MG63 (cell line): ENCODE data around the gene GRIA4. TPM values are rescaled to one million over a fixed set of nuclear protein-coding genes. Genes with fewer than 3 reads are reported as not detected.

Source experiments
- DNase-seq: peaks from one replicate; pipeline ENCODE4 v3.0.0-alpha.2; 2020
- H3K27me3 ChIP-seq: fragments of 250-450 bp; sonication (Bioruptor Pico); 2 replicates; pipeline ENCODE4 v1.5.1; 2020; ENCODE audit warnings: mild to moderate bottlenecking, moderate library complexity
- H3K36me3 ChIP-seq: fragments of 250-450 bp; sonication (Bioruptor Pico); 2 replicates; pipeline ENCODE4 v1.5.1; 2020; ENCODE audit warnings: mild to moderate bottlenecking, moderate library complexity
- H3K4me3 ChIP-seq: fragments of 250-450 bp; sonication (Bioruptor Pico); 2 replicates; pipeline ENCODE4 v1.5.1; 2020; ENCODE audit warnings: mild to moderate bottlenecking, moderate library complexity
- H3K9me3 ChIP-seq: fragments of 250-450 bp; sonication (Bioruptor Pico); 2 replicates; pipeline ENCODE4 v1.5.1; 2020; ENCODE audit warnings: mild to moderate bottlenecking, moderate library complexity
- total RNA-seq: library from RNA; depleted of rRNA; stranded (reverse); fragments of >200 nt; shearing (Covaris generic); gene quantifications from 2 replicates; pipeline ENCODE4 v1.2.3, GENCODE V29; 2014; ENCODE audit warnings: low replicate concordance

Gene GRIA4
- total RNA-seq, 1 experiment from 2014 or later = not detected

DNA sequence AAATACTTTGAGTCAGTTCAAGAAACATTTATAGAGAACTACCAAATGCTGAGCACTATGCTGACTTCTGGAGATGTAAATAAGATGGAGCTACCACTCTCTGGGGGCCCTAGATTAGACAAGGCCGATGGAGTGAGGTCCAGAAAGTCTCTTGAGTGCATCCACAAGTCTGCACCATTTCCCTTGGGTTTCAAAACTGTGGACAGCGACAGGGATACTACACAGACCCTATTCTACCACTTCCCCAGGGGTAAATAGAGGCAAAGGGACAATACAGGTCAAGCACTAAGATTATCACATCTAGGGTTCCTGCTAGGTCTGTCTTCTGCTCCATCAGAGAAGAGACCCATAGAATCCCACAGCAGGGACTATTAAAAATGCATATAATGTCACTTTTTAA is 183.2 kb downstream of the GRIA4 start:
- Histone ChIP-seq H3K9me3 (no peaks in the 10 kb centered on the region), H3K27me3 (no peaks in the 10 kb centered on the region), H3K36me3 (no peaks in the 10 kb centered on the region), H3K4me3 (no peak overlapping the region)
- no peak for DNase-seq

- Histone ChIP-seq H3K36me3 (no peaks in the 10 kb centered on the region), H3K4me3 (no peak overlapping the region), H3K9me3 (no peaks in the 10 kb centered on the region), H3K27me3 (no peaks in the 10 kb centered on the region)
- no peak for DNase-seq
These were observed 189.4 kb downstream of the GRIA4 start for GRCh38 chr11:105799263-105799662.

DNA sequence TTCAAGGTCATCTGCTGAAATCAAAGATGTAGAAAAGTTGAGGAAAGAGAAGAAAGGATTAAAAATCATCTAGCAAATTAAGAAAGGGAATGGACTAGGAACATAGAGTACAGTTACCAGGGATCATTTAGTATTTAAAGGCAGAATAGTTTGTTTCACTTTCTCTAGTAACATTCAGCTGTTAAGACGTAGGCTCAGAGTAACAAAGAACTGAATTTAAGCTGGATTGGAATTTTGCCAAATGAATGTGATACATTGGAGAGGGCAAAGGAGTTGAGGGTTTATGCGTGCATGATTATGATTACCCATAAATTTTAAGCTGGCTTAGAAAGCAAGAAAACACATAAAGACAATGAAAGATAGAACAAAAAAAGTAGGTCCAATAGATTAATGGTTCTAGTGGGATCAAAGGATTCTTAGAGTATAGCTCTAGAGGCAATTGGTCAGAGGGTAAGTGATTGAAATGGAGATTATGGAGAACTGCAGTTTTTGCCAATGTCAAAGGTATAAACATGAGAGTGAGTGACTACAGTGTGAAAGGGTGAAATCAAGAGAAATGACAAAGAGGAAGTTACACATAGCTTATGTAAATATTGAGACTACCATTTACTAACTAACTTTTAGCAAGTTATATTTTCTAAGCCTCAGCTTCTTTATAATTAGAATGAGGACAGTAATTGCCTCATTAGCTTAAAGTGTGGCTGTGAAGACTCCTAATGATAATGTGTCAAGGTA is 190.0 kb downstream of the GRIA4 start:
- H3K9me3 ChIP-seq = no peaks in the 10 kb centered on the region
- no peaks in the 10 kb centered on the region for H3K27me3 ChIP-seq
- DNase-seq = no peak
- no peak overlapping the region for H3K4me3 ChIP-seq
- no peaks in the 10 kb centered on the region for H3K36me3 ChIP-seq

GRCh38 chr11:105802390-105802789 is 192.5 kb downstream of the GRIA4 start:
- Histone ChIP-seq H3K27me3 (no peaks in the 10 kb centered on the region), H3K36me3 (no peaks in the 10 kb centered on the region), H3K9me3 (no peaks in the 10 kb centered on the region), H3K4me3 (no peak overlapping the region)
- DNase-seq = no peak

DNA sequence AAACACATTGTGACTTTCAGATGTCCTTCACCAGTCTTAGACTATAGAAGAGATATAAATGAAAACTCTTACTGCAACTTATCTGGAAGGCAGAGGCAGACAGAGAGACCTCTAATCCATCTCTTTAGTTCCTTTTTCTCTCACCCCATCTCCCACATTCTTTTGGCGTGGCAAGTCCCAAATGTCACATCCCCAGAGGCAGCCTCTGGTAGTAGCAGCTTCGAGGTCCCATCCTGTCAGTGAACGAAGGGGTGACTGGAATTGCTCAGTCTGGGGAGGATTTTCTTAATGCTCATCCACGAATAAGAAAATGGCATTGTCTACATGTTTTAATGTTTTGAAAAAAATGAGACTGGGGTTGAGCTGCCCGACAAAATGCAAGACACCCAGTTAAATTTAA is 201.4 kb downstream of the GRIA4 start:
- no peaks in the 10 kb centered on the region for H3K36me3 ChIP-seq
- no peaks in the 10 kb centered on the region for H3K9me3 ChIP-seq
- no peaks in the 10 kb centered on the region for H3K27me3 ChIP-seq
- no peak for DNase-seq
- no peak overlapping the region for H3K4me3 ChIP-seq

- H3K36me3 ChIP-seq = no peaks in the 10 kb centered on the region
- no peak for DNase-seq
These were observed 211.5 kb downstream of the GRIA4 start for GRCh38 chr11:105821372-105821771.

GRCh38 chr11:105821781-105822180 is 211.9 kb downstream of the GRIA4 start:
- Histone ChIP-seq H3K4me3 (no peak overlapping the region), H3K27me3 (no peaks in the 10 kb centered on the region), H3K9me3 (no peaks in the 10 kb centered on the region), H3K36me3 (no peaks in the 10 kb centered on the region)
- DNase-seq = no peak

More at GRCh38 chr11:105821372-105821771, 211.5 kb downstream of the GRIA4 start:
- Histone ChIP-seq H3K27me3 (no peaks in the 10 kb centered on the region), H3K4me3 (no peak overlapping the region), H3K9me3 (no peaks in the 10 kb centered on the region)

DNA sequence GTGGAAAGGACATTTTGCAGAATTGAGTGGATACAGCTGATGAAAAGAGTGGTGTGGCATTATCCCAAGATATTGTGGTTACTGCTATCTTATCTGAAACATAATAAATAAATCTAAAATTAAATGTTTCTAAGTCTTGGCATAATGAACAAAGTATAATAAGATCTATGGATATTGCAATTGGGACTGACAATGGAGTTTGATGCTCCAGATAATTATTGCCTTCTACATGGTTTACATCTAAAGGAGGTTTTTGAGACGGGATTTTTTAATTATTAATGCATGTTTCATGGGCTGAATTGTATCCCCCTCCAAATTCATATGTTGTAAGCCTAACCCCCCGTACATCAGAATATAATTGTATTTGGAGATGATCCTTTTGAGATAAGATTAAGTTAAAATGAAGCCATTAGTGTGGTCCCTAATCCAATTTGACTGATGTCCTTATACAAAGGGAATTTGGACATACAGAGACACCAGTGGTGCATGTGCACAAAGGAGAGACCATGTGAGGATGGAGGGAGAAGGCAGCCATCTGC is 213.7 kb downstream of the GRIA4 start:
- H3K9me3 ChIP-seq = no peaks in the 10 kb centered on the region
- DNase-seq = no peak
- no peaks in the 10 kb centered on the region for H3K36me3 ChIP-seq
- no peaks in the 10 kb centered on the region for H3K27me3 ChIP-seq
- H3K4me3 ChIP-seq = no peak overlapping the region

GRCh38 chr11:105824457-105825013 is 214.7 kb downstream of the GRIA4 start:
- Histone ChIP-seq H3K9me3 (no peaks in the 10 kb centered on the region), H3K27me3 (no peaks in the 10 kb centered on the region), H3K4me3 (no peak overlapping the region), H3K36me3 (no peaks in the 10 kb centered on the region)
- no peak for DNase-seq

DNA sequence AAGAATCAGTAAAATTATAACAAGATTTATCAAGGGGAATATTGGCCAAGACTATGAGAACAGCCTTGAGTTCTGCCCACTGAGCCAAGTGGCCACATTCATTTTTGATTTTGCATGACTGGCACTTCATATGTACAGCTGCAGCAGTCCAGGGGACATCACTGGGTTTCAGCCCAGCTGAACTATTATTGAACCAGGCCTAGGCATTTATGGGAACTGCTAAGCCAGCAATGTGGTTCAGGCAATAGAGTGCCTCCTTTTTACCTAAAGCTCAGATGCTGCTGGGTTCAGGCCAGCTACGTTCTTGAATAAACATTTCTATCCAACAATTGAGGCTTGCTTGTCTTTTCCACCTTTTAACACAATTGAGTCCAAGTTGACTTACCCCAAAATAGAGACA is 215.3 kb downstream of the GRIA4 start:
- no peaks in the 10 kb centered on the region for H3K9me3 ChIP-seq
- no peaks in the 10 kb centered on the region for H3K36me3 ChIP-seq
- H3K27me3 ChIP-seq = no peaks in the 10 kb centered on the region
- H3K4me3 ChIP-seq = no peak overlapping the region
- no peak for DNase-seq

DNA sequence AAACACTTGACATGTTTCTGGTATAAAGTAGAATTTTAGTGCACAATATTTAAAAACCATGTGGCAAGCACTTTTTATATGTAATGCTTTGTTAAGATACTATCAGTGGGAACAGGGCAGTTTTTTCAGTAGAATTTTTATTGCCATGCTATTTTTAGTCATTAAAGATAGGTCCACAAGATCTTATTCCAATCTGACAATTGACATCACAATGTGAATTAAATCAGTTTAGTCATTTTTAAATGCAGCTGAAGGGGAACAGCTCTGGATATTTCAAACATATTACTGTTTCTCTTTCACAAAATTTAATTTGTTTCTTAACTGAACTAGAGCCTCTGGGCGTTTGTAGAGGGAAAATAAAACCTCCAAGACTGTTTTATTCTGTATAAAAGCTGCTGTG is 218.0 kb downstream of the GRIA4 start:
- no peaks in the 10 kb centered on the region for H3K27me3 ChIP-seq
- no peaks in the 10 kb centered on the region for H3K9me3 ChIP-seq
- no peak for DNase-seq
- no peaks in the 10 kb centered on the region for H3K36me3 ChIP-seq
- H3K4me3 ChIP-seq = no peak overlapping the region

- no peak for DNase-seq
- Histone ChIP-seq H3K27me3 (no peaks in the 10 kb centered on the region; the same call in 1 of the 2 replicates), H3K36me3 (no peaks in the 10 kb centered on the region), H3K4me3 (no peak overlapping the region), H3K9me3 (no peaks in the 10 kb centered on the region)
These were observed 219.2 kb downstream of the GRIA4 start for GRCh38 chr11:105829084-105829483.

GRCh38 chr11:105834461-105834860 is 224.6 kb downstream of the GRIA4 start:
- no peak for DNase-seq

DNA sequence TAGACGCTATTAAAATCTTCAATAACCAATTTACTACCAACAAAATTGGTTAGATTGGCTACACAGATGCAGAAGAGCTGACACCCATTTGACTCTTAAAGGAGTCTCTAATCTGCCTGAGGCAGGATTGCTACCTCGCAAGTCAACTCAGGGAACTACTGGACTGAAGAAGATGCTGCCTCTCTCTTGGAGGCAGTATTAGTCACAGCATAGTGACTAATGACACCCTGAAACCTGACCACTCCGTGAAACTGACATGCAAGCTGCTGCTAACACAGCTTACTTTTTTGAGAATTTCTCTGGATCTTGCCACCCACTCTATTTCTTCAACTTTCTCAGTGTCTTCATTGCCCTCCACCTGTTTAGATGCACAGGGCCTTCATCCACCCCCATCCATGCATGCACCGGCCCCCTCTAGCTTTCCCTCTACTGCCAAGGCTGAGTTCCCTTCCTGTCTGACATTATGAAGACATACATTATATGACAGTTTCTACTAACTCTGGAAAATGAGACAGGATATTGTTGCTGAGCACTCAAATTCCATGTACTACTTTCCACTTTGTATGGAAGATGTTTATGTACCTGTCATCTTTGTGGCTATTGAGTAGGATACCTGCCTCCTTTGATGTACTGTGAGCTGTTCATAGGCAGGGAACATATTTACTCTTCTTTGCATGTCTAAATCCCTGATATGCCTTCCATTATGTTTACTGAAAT is 229.0 kb downstream of the GRIA4 start:
- Histone ChIP-seq H3K4me3 (no peak overlapping the region), H3K9me3 (no peaks in the 10 kb centered on the region), H3K36me3 (no peaks in the 10 kb centered on the region), H3K27me3 (no peaks in the 10 kb centered on the region)
- peak; percentile 1 for DNase-seq

More at GRCh38 chr11:105834461-105834860, 224.6 kb downstream of the GRIA4 start:
- no peaks in the 10 kb centered on the region for H3K9me3 ChIP-seq
- H3K27me3 ChIP-seq = no peaks in the 10 kb centered on the region; the same call in 1 of the 2 replicates
- H3K36me3 ChIP-seq = no peaks in the 10 kb centered on the region
- H3K4me3 ChIP-seq = no peak overlapping the region

DNA sequence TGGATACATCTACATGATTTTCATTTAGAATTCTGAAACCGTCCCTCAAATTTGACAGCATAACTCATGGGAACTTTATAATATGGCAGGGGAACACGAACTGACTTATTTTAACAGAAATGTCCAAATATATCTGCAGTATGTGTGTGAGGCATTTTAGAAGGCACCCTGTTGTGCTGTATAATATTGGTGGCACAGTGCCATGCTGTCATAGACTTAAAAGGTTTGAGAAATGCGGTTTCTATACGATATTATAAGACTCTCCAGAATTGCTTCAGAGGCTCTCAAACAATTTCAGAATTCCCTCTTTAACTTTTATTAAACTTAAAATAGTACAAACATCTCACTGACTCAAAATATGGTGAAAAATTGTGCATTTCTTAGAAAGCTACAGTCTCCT is 230.5 kb downstream of the GRIA4 start:
- H3K36me3 ChIP-seq = no peaks in the 10 kb centered on the region
- no peaks in the 10 kb centered on the region for H3K27me3 ChIP-seq
- H3K9me3 ChIP-seq = no peaks in the 10 kb centered on the region
- H3K4me3 ChIP-seq = no peak overlapping the region
- DNase-seq = no peak

DNA sequence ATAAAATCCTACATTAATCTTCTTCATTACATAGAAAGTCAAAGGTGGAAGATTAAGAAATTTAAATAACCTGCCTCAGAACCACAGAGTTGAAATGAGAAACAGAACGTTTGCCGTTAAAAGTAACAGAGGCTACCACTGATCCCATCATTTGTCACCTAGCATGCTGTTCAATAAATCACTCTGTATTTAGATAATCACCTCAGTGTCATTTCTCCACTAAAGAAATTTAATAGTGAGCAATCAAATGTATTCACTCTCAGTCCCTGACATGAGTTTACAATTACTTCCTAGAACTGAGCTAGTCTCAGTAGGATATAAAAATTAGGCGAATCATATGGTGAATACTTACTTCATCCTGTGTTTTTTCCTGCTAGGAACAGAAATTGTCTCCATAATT is 242.5 kb downstream of the GRIA4 start:
- Histone ChIP-seq H3K27me3 (no peaks in the 10 kb centered on the region), H3K9me3 (no peaks in the 10 kb centered on the region), H3K4me3 (no peak overlapping the region), H3K36me3 (no peaks in the 10 kb centered on the region)
- no peak for DNase-seq

DNA sequence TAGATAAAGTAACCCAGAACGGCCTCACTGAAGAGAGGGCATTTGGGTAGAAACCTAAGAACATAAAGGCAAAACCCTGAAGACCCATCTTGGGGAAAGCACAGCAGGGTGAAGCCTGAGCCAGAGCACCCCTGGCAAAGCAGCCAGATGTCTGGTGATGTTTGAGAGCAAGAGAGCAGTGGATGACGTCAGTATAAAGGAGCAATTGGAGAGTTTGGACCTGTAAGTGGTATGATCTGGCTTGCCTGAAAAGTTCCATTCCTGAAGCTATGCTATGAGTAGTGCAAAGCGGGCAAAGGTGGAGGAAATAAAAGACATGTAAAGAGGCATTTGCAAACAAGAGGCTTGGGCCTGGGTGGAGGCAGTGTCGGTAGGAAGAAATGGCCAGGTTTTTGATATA is 244.4 kb downstream of the GRIA4 start:
- Histone ChIP-seq H3K9me3 (no peaks in the 10 kb centered on the region), H3K4me3 (no peak overlapping the region), H3K36me3 (no peaks in the 10 kb centered on the region), H3K27me3 (no peaks in the 10 kb centered on the region)
- no peak for DNase-seq
